GM18951 (cell line): ENCODE data around the gene RASA4B.
"Not testable (repeated sequence)": the region's sequence is repeated elsewhere in the genome, so short reads cannot be mapped to it uniquely, and the experiment has no call there.

ENCODE experiments used
- POLR2A ChIP-seq: IDR thresholded peaks from 4 replicates; pipeline ENCODE4 v1.6.1; 2011; ENCODE audit warnings: mild to moderate bottlenecking; ENCODE audit not compliant: insufficient read length, insufficient read depth; ENCODE audit errors: extremely low read depth
- in situ Hi-C: fragments of 300-500 bp; cut with MboI; formaldehyde crosslinking; loops from one replicate; pipeline ENCODE4 v1.12.0; 2022; ENCODE audit warnings: low sequenced_read_pairs, mixed read lengths, inconsistent platforms; ENCODE audit not compliant: unreplicated experiment

The RASA4B gene

DNA sequence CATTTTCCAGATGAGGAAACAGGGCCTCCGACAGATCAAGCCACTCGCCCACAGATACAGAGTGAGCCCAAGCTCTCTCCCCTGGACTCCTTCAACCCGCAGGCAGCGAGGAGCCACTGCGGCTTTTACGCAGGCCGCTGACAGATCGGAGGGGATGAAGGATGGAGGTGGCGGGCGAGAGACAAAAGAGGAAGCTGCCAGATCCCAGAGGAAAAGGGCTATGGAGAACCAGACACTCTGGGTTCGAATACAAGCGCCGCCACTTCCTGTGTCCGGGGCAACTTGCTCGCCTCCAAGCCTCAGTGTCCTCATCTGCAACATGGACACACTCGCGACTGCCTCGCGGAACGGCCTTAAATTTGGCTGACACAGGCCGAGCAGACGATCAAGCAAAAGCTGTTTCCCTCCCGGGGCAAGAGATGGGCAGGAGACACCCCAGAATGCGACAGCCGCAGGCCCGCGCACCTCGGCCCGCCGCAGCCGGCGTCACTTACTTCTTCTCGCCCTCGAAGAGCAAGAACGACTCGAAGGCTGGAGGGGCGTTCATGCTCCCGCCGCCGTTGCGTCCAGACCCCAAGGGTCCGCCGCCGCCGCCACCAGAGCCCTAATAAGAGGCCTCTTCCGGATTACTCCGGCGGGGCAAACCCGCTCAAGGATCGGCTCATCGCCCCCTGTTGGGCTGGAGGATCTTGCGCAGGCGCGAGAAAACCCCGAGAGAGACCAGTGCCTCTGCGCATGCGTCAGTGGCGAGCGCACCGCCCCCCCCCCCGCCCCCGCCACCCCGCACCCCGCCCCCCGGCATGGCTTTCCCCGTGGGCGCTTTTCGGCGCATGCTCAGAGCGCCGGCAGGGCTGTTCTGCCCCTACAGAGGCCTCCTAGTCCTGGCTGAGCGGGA is 39.0 kb downstream of the RASA4B start, which contains the start of gene POLR2J:
POLR2J (minus strand) TSS at position 609 of the 895 bp plus-strand sequence; CDS start at position 547, 62 bp downstream.
- in situ Hi-C loops = not testable (repeated sequence)

DNA sequence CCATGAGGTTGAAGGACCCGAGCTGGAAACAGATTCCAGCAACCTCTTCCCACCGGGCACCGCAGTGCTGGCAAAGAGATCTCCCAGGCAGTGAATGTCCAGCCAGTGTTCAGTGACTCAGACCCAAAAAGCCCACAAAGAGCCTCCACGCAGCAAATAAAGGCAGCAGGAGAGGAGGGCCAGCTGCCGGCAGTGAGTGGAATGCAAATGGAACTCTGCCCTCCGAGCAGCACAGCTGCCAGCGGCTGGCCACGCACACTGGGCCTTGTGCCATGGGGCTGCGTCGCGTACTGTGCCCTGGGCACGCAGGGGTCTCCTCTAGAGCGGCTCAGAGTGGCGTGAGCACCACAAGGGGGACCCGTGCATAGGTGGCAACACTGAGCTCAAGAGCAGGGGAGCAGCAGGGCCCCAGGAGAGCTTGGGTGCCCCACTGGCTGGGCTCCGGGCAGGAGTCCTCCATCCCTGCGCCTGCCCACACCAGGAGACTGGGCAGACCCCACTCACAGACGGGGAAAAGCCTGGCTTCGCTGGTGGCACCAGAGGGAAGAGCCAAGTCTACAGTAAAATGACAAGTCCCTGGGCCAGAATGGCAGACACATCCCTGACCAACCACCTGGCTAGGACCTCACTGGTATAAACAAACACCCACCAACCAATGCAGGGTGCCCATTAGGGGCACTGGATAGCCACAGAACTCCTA is 42.7 kb downstream of the RASA4B start:
- in situ Hi-C loops = not testable (repeated sequence)

DNA sequence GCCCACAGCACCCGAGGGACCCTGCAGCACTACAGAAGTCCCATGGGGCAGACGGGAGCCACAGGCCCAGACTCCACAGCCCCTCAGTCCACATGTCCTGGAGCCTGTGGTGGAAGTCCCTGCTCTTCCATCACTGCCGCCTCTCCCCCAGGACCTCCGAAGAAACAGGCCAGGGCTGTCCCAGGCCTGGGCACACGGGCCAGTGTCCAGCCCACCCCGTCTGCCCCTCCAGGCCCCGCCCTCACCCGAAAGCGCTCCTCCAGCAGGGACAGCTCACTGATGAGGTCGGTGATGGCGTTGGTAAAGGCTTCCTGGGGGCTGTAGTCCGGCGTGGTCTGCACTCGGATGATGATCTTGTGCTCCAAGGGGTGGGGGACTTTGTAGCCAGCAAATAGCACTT is 43.5 kb downstream of the RASA4B start:
- in situ Hi-C loops = not testable (repeated sequence)

DNA sequence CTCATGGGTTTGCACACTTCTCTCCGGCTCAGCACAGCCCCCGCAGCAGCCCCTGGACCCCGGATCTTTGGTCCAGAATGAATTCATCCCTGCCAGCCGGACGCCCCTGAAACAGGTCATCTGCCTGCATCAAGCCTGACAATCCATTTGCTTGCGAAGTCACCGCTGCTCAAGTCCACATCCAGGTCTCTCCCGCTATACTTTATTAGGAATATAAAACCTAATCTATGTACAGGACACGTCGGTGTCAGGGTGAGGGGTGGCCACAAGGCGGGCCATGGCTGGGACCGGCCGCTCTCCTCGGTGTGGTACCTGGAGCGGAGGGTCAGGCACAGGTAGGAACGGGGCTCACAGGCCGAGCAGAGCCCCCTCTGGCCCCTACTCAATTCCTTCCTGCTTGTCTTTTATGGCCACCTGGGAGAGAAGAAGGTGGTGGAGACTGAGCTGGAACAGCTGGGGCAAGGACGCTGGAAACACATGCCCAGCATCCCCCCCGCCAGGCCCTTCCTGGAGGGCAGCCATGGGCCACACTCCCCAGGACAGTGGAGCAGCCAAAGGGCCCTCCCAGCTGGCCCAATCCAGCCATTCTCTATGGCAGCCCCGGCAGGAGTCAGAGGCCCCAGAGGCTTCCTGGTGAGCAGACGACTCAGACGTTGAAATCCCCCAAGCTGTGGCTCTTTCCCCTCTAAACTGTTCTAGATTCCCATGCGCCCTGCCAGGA is 44.1 kb downstream of the RASA4B start:
- no peak for TF ChIP-seq POLR2A
- in situ Hi-C loops = no loop called here

DNA sequence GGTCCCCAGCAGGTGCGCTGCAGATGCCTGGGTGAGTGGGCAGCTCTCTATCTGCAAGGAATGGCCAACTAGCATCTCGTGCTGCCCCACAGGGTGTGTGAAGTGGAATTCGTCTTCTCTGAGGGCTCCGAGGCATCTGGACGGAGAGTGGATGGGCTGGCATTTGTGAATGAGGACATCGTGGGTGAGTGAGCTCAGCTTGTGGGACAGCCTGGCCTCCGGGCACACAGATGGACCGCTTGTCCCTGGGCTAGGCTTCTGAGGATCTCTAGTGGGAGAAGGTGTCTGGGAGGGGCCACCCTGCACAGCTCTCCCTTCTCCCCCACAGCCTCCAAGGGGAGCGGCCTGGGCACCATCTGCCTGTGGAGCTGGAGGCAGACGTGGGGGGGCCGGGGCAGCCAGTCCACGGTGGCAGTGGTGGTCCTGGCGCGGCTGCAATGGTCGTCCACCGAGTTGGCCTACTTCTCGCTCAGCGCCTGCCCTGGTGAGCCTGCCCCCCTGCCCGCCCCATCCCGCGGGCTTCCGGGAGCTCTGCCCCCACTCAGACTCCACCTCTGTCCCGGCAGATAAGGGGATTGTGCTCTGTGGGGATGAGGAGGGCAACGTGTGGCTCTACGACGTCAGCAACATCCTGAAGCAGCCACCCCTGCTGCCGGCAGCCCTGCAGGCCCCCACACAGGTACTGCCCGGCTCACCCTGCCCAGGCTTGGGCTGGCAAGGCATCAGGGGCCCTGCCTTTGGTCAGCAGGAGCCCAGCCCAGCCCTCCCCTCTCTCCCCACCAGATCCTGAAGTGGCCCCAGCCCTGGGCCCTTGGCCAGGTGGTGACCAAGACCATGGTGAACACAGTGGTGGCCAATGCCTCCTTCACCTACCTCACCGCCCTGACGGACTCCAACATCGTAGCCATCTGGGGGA is 45.2 kb downstream of the RASA4B start:
- in situ Hi-C loops = no loop called here
- no peak for TF ChIP-seq POLR2A

DNA sequence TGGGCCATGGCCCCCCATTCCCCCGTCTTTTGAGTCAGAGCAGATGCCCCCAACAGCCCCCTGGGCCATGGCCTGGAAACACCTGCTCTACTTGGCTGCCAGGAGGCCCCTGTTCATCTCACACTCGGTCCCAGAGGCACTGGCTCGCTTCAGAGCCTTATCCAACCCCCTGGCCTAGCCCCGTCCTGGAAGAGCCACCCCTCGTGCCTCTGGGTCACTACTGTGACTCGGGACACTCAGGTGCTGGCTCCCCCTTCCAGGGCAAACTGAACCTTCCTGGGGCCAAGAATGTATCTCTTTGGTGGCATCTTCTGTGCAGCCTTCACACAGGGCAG is 45.8 kb downstream of the RASA4B start:
- TF ChIP-seq POLR2A = no peak
- in situ Hi-C loops = no loop called here

DNA sequence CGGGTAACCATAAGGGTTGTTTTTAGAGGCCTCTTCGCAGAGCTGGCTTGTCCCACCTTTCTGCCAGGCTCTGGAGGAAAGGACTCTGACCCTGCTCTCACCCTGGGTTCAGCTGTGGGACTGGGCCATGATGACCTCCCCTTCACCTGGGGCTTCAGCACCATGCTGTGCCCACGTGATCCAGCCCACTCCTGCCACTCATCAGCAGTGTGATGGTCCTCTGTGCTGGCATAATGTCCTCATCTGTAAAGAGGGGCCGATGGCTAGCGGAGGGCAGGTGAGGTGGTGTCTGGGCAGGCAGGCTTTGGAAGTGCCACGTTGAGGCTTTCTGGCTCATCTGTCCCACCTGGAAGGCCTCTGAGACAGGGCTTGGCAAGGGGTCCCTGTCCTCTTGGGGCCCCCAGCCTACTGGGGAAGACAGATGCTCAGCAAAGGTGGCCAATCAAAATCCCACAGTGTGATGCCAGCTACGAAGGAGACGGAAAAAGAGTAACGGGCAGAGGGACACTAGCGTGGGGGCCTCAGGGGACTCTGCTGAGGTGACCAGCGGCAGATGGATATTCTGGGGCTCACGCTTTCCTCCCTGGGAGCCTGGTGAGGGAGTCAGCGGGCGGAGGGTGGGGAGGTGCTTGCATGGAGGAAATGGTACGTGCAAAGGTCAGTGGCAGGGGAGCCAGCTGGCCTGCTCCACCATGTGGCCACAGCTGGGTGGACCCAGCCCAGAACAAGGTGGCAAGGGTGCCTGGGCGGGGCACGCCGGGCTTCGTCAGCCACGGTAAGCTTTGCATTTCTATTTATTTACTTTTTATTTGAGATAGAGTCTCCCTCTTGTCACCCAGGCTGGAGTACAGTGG is 47.4 kb downstream of the RASA4B start:
- in situ Hi-C loops = loop anchor here (10.0 kb wide), 1 partner anchor 185 kb away; the partner anchor contains the start of gene SH2B2

DNA sequence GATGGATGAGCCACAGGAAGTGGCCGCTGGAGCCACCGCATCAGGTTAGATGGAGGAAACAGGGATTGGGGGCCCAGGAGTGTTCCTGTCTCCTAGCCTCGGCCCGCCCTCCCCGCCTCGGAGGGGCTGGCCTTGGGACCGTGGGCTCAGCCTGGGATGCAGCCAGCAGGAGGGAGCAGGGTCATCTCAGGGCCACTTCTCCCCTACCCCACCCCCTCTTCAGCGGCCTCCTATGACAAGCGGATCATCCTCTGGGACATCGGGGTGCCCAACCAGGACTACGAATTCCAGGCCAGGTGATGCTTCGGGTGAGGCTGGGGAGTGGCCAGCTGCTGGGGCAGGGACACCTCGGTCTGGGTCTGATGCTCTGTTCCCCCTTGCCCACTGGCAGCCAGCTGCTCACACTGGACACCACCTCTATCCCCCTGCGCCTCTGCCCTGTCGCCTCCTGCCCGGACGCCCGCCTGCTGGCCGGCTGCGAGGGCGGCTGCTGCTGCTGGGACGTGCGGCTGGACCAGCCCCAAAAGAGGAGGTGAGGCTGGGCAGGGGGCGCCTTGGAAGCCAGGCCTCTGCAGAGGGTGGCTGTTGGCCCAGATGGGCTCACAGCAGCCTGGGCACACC is 48.1 kb downstream of the RASA4B start:
- in situ Hi-C loops = loop anchor here (10.0 kb wide), 1 partner anchor 185 kb away; the partner anchor contains the start of gene SH2B2
- TF ChIP-seq POLR2A = no peak

More for the DNA sequence above, 47.4 kb downstream of the RASA4B start:
- no peak for TF ChIP-seq POLR2A

DNA sequence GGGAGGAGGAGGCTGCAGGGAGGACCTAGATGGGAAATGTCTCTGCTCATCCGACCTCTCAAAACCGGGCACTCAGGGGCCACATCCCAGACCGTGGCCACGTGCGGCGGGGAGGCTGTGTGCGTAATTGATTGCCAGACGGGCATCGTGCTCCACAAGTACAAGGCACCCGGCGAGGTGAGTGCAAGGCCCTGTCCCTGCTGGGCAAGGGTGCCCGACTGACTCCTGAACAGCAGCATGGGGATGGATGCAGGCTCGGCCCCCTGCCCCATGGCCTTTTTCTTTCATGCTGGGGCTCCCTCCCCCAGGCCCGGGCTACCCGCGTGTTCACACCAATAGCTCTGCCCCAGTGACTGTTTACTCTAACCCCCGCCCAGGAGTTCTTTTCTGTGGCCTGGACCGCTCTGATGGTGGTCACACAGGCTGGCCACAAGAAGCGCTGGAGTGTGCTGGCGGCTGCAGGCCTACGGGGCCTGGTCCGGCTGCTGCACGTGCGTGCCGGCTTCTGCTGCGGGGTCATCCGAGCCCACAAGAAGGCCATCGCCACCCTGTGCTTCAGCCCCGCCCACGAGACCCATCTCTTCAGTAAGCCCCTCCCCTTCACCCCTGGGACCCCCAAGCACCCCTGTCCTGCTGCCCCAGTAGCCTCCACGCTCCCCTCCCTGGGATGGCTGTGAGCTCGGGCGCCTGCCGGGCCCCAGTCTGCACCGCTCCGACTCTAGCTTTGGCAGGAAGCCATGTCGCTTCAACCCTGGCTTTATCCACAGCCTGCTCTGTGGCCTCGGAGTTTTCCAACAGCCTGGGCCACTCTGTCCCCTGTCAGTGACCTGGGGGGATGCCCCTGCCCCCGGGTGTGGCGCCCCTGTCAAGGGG is 48.9 kb downstream of the RASA4B start:
- in situ Hi-C loops = loop anchor here (10.0 kb wide), 1 partner anchor 184 kb away; the partner anchor contains the start of gene SH2B2
- no peak for TF ChIP-seq POLR2A
